Loucy (cell line): ENCODE results near the gene TUBB6.

ENCODE experiments used
- H2AFZ ChIP-seq: fragments of 200-600 bp; sonication (generic); 2 replicates; pipeline ENCODE4 v1.6.0; 2016; ENCODE audit warnings: antibody characterized with exemption, mild to moderate bottlenecking, low read length, moderate library complexity
- H3F3A ChIP-seq: fragments of 200-600 bp; 2 replicates; pipeline ENCODE4 v1.6.0; 2016; ENCODE audit warnings: antibody characterized with exemption, low read depth, mild to moderate bottlenecking
- H3K27me3 ChIP-seq: fragments of 200-600 bp; sonication (generic); 2 replicates; pipeline ENCODE4 v1.6.1; 2014; ENCODE audit warnings: low read length, mild to moderate bottlenecking; ENCODE audit not compliant: insufficient read depth, poor library complexity, severe bottlenecking
- H3K36me3 ChIP-seq: fragments of 200-600 bp; sonication (generic); 2 replicates; pipeline ENCODE4 v1.6.1; 2016; ENCODE audit warnings: low read length; ENCODE audit not compliant: insufficient read depth
- H3K4me1 ChIP-seq: fragments of 200-600 bp; sonication (generic); 2 replicates; pipeline ENCODE4 v1.5.1; 2014; ENCODE audit warnings: low read length, mild to moderate bottlenecking; ENCODE audit not compliant: insufficient read depth, poor library complexity, severe bottlenecking
- H3K4me2 ChIP-seq: fragments of 200-600 bp; sonication (generic); 2 replicates; pipeline ENCODE4 v1.6.0; 2014; ENCODE audit warnings: antibody characterized with exemption, low read length, low read depth, mild to moderate bottlenecking; ENCODE audit not compliant: poor library complexity, severe bottlenecking
- H3K4me3 ChIP-seq: fragments of 200-600 bp; sonication (generic); 2 replicates; pipeline ENCODE4 v1.5.1; 2014; ENCODE audit warnings: low read length, mild to moderate bottlenecking, mixed read lengths; ENCODE audit not compliant: poor library complexity, severe bottlenecking
- H3K79me2 ChIP-seq: fragments of 200-600 bp; sonication (generic); 2 replicates; pipeline ENCODE4 v1.6.1; 2014; ENCODE audit warnings: low read length; ENCODE audit not compliant: insufficient read depth
- H3K9ac ChIP-seq: fragments of 200-600 bp; sonication (generic); 2 replicates; pipeline ENCODE4 v1.6.0; 2014; ENCODE audit warnings: mild to moderate bottlenecking, low read depth, low read length, moderate library complexity; ENCODE audit not compliant: poor library complexity, severe bottlenecking
- H3K9me2 ChIP-seq: fragments of 200-600 bp; sonication (generic); replicated peaks from 2 replicates; pipeline ENCODE4 v1.6.1; 2016; ENCODE audit warnings: low read depth, low read length, mixed read lengths
- H3K9me3 ChIP-seq: fragments of 200-600 bp; sonication (generic); 2 replicates; pipeline ENCODE4 v1.6.1; 2014; ENCODE audit warnings: mild to moderate bottlenecking, antibody characterized with exemption, low read length, low read depth; ENCODE audit not compliant: insufficient read depth
- H4K20me1 ChIP-seq: fragments of 200-600 bp; sonication (generic); 2 replicates; pipeline ENCODE4 v1.6.0; 2014; ENCODE audit warnings: antibody characterized with exemption, low read length, mild to moderate bottlenecking; ENCODE audit not compliant: insufficient read depth, poor library complexity, severe bottlenecking
- CTCF ChIP-seq: fragments of 200-600 bp; sonication (generic); conservative IDR thresholded peaks from 2 replicates; pipeline ENCODE4 v1.5.1; 2014; ENCODE audit warnings: mild to moderate bottlenecking, antibody characterized with exemption, low read length
- EZH2phosphoT487 ChIP-seq: fragments of 200-600 bp; IDR thresholded peaks from 2 replicates; pipeline ENCODE4 v1.6.1; 2018; ENCODE audit warnings: antibody characterized with exemption, mild to moderate bottlenecking, moderate library complexity, borderline replicate concordance

The TUBB6 gene

GRCh38 chr18:12291161-12291560 is 16.9 kb upstream of the TUBB6 start:
- no peak for TF ChIP-seq EZH2phosphoT487
- H3K36me3 ChIP-seq = no peaks in the 10 kb centered on the region
- no peak overlapping the region for H3K4me3 ChIP-seq
- H3K79me2 ChIP-seq = no peaks in the 10 kb centered on the region
- H3K9me2 ChIP-seq = no peaks in the 10 kb centered on the region
- H4K20me1 ChIP-seq = no peaks in the 10 kb centered on the region
- H3K27me3 ChIP-seq = no peaks in the 10 kb centered on the region
- no peaks in the 10 kb centered on the region for H3F3A ChIP-seq
- no peaks in the 10 kb centered on the region for H3K9me3 ChIP-seq
- peaks cover 4% of the 10 kb centered on the region for H3K4me1 ChIP-seq
- no peak overlapping the region for H3K9ac ChIP-seq
- no peak overlapping the region for H3K4me2 ChIP-seq
- no peak overlapping the region for H2AFZ ChIP-seq

- no peaks in the 10 kb centered on the region for H4K20me1 ChIP-seq
- no peak overlapping the region for H3K9ac ChIP-seq
- H3K36me3 ChIP-seq = no peaks in the 10 kb centered on the region
- no peak overlapping the region for H2AFZ ChIP-seq
- peaks cover 5% of the 10 kb centered on the region for H3K4me1 ChIP-seq
- no peaks in the 10 kb centered on the region for H3F3A ChIP-seq
- no peak overlapping the region for H3K4me2 ChIP-seq
- no peaks in the 10 kb centered on the region for H3K9me3 ChIP-seq
- no peaks in the 10 kb centered on the region for H3K9me2 ChIP-seq
- no peak overlapping the region for H3K4me3 ChIP-seq
- H3K79me2 ChIP-seq = no peaks in the 10 kb centered on the region
- no peak for TF ChIP-seq CTCF
- TF ChIP-seq EZH2phosphoT487 = no peak
- no peaks in the 10 kb centered on the region for H3K27me3 ChIP-seq
These were observed 16.4 kb upstream of the TUBB6 start for GRCh38 chr18:12291690-12292089.

- Histone ChIP-seq H3K36me3 (no peaks in the 10 kb centered on the region), H3K4me3 (no peak overlapping the region), H3K27me3 (no peaks in the 10 kb centered on the region), H2AFZ (no peak overlapping the region), H3K9me3 (no peaks in the 10 kb centered on the region), H3K4me1 (peaks cover 5% of the 10 kb centered on the region), H3F3A (no peaks in the 10 kb centered on the region), H3K9me2 (no peaks in the 10 kb centered on the region), H3K79me2 (no peaks in the 10 kb centered on the region), H4K20me1 (no peaks in the 10 kb centered on the region), H3K4me2 (no peak overlapping the region), H3K9ac (no peak overlapping the region)
- TF ChIP-seq CTCF (no peak), EZH2phosphoT487 (no peak)
These were observed 14.2 kb upstream of the TUBB6 start for GRCh38 chr18:12293831-12294230.

GRCh38 chr18:12295389-12296086 is 12.5 kb upstream of the TUBB6 start:
- Histone ChIP-seq H3K9me2 (no peaks in the 10 kb centered on the region), H3K79me2 (no peaks in the 10 kb centered on the region), H3K4me3 (no peak overlapping the region), H3K4me1 (peaks cover 5% of the 10 kb centered on the region), H3K36me3 (no peaks in the 10 kb centered on the region), H4K20me1 (no peaks in the 10 kb centered on the region), H3K9ac (no peak overlapping the region), H3K27me3 (no peaks in the 10 kb centered on the region), H3F3A (no peaks in the 10 kb centered on the region), H3K9me3 (no peaks in the 10 kb centered on the region), H2AFZ (no peak overlapping the region), H3K4me2 (no peak overlapping the region)
- TF ChIP-seq EZH2phosphoT487 = no peak
- TF ChIP-seq CTCF = no peak
